ENCODE data around the gene RBMX2. TPM values are rescaled to one million over a fixed set of nuclear protein-coding genes. Genes with fewer than 3 reads are reported as not detected.
A peak's percentile ranks its signal among the peaks of the same experiment; 100 is the strongest.
"Not testable (repeated sequence)": the region's sequence is repeated elsewhere in the genome, so short reads cannot be mapped to it uniquely, and the experiment has no call there.

The RBMX2 gene, protein sequence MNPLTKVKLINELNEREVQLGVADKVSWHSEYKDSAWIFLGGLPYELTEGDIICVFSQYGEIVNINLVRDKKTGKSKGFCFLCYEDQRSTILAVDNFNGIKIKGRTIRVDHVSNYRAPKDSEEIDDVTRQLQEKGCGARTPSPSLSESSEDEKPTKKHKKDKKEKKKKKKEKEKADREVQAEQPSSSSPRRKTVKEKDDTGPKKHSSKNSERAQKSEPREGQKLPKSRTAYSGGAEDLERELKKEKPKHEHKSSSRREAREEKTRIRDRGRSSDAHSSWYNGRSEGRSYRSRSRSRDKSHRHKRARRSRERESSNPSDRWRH
- total RNA-seq, result 19.7 TPM

DNA sequence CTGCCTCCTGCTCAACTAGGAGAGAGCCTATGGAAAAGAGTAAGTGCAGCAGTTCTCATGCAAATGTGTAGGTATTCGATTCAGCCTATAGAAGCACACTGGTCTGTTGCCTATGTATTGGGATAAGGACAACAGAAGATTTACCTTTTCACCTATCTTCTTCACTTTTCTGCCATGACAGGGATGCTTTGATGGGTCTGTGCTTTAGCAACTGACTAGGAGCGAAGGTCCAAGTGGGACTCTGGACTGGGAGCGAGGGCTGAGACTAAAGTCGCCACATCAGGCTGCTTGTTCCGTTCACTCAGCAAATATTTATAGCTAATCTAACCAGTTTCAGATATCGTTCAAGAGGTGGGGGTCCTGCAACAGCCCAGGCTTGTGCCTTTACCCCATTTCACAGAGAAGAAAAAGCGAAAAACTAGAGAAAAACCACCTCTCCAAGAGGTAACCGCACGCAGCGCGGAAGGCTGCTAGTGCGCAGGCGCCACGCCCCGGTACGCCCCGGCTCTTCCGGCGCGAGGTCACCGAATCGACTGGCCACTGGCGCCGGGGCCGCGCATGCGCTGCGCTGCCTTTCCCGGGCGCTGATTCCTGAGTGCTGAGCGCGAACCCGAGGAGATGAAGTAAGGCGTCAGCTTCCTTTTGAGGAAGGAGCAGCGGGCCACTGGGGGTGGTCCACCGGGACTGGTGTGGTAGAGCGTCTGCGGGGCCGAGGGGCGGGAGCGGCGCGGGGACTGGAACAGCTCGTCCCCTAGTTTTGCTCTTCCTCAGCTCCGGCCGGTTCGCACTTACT lies at the start of gene RBMX2:
Gene RBMX2, plus strand, starts transcription at position 573 of the 793 bp plus-strand sequence. Its CDS starts 46 bp downstream, at position 619.
- Histone ChIP-seq H3K4me1 (ENCODE audit: insufficient read depth, low read length) (peaks cover 8% of the 10 kb centered on the region), H3K27me3 (ENCODE audit: insufficient read depth, low read length) (no peaks in the 10 kb centered on the region), H3K4me3 (ENCODE audit: low read length) (peak within 1 kb of the TSS; percentile 83), H3K9me3 (ENCODE audit: low read depth, low read length) (no peaks in the 10 kb centered on the region)

DNA sequence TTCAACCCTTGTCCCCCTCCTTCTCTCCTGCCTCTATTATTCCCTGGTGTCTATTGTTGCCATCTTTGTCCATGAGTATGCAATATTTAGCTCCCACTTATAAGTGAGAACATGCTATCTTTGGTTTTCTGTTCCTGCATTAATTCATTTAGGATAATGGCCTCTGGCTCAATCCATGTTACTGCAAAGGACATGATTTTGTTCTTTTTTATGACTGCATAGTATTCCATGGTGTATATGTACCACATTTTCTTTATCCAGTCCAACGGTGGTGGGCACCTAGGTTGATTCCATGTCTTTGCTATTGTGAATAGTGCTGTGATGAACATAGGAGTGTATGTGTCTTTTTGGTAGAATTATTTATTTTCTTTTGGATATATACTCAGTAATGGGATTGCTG lies 49.7 kb upstream of the RBMX2 start:
- not testable (repeated sequence) for H3K9me3 ChIP-seq (ENCODE audit: low read depth, low read length); H3K4me1 ChIP-seq (ENCODE audit: insufficient read depth, low read length); H3K4me3 ChIP-seq (ENCODE audit: low read length); H3K27me3 ChIP-seq (ENCODE audit: insufficient read depth, low read length)

DNA sequence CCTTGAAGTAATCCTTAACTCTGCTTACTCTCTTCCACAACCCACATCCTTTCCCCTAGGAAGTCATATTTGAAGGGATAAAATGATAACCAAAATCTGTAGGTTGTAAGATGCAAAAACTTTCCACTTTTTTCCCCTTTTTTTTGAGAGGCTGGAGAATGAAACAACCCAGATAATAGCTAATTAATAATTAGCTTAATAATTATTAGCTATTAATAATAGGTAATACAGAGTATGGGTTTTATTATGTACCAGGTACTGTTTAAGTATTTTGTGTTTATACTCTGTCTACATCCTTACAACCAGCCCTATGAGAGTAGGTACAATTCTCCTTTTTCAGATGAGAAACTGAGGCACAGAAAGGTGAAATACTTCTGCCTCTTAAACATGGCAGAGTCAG lies 25.7 kb upstream of the RBMX2 start:
- no peak overlapping the region for H3K4me3 ChIP-seq (ENCODE audit: low read length)

DNA sequence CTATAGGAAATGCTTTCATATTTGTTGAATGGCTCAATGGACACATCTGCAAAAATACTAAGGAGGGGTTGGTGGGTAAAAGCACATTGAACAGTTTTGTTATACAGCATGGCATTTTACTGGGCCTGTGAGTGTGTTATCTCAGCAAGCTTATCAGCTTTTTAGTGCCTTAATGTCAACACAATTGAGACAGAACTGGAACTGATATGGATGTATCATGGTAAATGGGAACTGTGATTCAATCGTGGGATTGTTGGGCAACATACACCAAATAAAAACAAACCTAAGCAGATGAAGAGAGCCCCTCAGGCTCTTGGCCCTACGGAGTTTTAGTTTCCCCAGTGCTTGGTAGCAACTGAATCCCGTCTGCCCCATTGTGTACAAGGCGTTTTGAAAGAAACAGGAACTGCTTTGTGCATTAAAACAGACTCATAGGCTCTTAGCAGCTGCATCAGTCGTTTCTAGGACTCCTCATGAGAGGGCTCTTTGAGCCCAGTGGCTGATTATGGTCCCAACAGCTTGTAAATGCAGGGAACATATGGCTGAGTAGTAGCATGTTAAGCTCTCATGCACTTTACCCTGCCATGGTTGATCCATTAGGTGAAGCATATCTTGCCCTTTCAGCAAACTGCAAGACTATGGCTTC lies 23.6 kb upstream of the RBMX2 start:
- Histone ChIP-seq H3K9me3 (ENCODE audit: low read depth, low read length) (no peaks in the 10 kb centered on the region), H3K27me3 (ENCODE audit: insufficient read depth, low read length) (no peaks in the 10 kb centered on the region), H3K4me1 (ENCODE audit: insufficient read depth, low read length) (no peaks in the 10 kb centered on the region), H3K4me3 (ENCODE audit: low read length) (no peak overlapping the region)

More for the DNA sequence above, 25.7 kb upstream of the RBMX2 start:
- Histone ChIP-seq H3K27me3 (ENCODE audit: insufficient read depth, low read length) (no peaks in the 10 kb centered on the region), H3K4me1 (ENCODE audit: insufficient read depth, low read length) (no peaks in the 10 kb centered on the region), H3K9me3 (ENCODE audit: low read depth, low read length) (no peaks in the 10 kb centered on the region)

DNA sequence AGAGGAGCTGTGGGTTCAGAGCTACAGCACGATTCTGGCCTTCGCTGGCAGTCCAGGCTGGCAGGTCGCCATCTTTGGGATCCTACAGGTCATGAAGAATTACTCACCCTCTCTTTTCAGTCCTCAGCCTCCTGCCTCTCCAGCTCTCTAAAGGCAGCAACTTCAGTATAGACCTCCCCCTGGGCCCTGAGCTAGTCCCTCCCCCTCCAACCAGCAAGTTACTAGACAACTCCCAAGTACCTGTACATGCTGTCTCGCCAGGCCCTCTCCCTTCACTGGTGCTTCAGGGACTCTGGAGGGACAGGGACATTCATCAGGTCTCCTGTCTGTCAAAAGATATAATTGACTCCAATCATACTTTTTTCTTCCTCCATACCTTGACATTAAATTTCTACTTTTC lies 16.3 kb upstream of the RBMX2 start, which contains the start of gene GPR119:
Gene GPR119, minus strand, starts transcription at position 155 of the 400 bp plus-strand sequence. CDS start 227 bp downstream, outside the sequence.
- Histone ChIP-seq H3K9me3 (ENCODE audit: low read depth, low read length) (no peaks in the 10 kb centered on the region), H3K4me1 (ENCODE audit: insufficient read depth, low read length) (no peaks in the 10 kb centered on the region), H3K4me3 (ENCODE audit: low read length) (no peak within 1 kb of the TSS), H3K27me3 (ENCODE audit: insufficient read depth, low read length) (no peaks in the 10 kb centered on the region)

DNA sequence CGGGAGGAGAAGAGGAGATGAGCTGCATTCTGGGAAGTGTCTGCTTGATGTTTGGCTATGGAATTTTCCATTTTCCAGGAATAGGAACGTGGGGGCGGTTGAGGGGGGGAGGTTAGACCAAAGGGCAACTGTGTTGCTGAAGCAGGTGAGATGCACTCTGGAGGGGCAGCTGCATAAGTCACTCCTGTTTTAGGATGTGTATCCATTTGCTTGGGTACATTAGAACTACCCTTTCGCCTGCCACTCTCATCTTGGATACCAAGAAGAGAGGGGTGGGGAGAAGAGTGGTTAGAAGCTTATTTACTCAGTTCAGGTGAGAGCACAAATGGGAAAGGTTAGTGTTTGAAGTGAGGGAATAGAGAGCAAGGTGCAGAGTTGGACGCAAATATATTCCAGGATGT lies 15.4 kb upstream of the RBMX2 start:
- Histone ChIP-seq H3K9me3 (ENCODE audit: low read depth, low read length) (no peaks in the 10 kb centered on the region), H3K4me1 (ENCODE audit: insufficient read depth, low read length) (no peaks in the 10 kb centered on the region), H3K4me3 (ENCODE audit: low read length) (no peak overlapping the region), H3K27me3 (ENCODE audit: insufficient read depth, low read length) (no peaks in the 10 kb centered on the region)

DNA sequence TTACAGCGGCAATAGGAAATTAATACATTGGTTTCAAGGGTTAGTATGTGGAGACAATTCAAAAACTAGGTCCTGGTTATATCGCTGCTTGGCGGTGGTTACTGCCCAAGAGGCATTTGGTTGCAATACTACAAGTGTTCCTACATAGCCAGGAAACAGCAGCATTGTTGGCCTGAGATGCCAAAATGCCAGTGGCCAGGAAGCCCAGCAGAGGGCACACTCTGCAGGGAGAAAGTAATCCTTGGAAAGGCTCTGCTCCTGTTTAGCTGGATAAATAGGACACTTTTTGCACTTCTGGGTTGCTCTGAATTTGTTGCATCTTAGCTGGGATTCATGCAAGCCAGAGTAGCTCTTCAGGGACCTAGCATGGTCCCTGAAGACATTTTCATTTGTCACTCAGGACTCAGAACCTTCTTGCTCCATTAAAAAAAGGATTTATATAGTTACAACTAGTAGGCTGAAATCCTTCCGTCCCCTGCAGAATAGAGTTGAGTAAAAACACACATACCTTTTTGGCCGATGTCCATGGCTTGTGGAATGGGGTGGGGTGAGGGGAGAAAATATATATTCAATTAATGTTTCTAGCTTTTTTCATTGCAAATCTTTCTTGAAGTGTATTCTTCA lies 8.2 kb upstream of the RBMX2 start:
- Histone ChIP-seq H3K27me3 (ENCODE audit: insufficient read depth, low read length) (no peaks in the 10 kb centered on the region), H3K9me3 (ENCODE audit: low read depth, low read length) (no peaks in the 10 kb centered on the region), H3K4me3 (ENCODE audit: low read length) (no peak overlapping the region), H3K4me1 (ENCODE audit: insufficient read depth, low read length) (no peaks in the 10 kb centered on the region)

DNA sequence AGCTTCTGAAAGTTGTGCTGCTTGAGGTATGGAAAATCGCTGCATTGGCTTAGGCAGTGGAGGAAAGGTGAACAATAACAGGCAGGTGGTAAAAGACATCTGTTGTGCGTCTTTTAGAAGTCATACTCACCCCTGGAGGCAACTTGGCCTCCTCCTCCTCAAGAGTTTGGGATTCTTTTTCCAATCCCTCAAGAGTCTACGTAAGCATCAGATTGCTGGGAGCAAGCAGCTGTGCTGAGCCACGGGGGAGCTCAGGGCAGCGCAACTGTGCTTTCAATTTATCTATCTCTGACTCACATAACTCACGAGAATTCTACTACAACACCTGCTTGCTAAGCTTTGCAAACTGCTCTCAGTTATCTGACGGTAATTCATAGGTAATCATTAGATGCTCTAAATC lies 6.4 kb upstream of the RBMX2 start:
- Histone ChIP-seq H3K9me3 (ENCODE audit: low read depth, low read length) (no peaks in the 10 kb centered on the region), H3K4me3 (ENCODE audit: low read length) (no peak overlapping the region), H3K27me3 (ENCODE audit: insufficient read depth, low read length) (no peaks in the 10 kb centered on the region), H3K4me1 (ENCODE audit: insufficient read depth, low read length) (no peaks in the 10 kb centered on the region)

DNA sequence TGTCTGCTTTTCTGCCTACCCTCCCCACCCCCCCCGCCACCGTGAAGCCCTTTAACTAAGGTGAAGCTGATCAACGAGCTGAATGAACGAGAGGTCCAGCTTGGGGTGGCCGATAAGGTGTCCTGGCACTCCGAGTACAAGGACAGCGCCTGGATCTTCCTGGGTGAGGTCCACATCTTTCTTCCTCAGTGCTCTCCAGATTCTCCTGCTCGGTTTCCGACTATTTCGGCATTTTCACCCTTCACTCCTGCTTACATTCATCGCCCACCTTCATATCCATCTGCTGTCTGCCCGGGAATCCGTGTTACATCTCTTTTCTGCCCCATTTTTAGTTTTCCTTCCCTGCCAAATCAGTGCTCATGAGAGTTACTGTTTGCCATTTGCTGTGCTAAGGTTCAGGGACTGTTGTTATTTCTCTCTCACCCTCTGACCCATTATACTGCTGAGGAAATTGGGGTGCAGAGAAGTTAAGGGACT lies 459 bp downstream of the RBMX2 start:
- no peaks in the 10 kb centered on the region for H3K9me3 ChIP-seq (ENCODE audit: low read depth, low read length)
- H3K27me3 ChIP-seq (ENCODE audit: insufficient read depth, low read length), result no peaks in the 10 kb centered on the region
- peak overlapping the region; percentile 83 for H3K4me3 ChIP-seq (ENCODE audit: low read length)
- H3K4me1 ChIP-seq (ENCODE audit: insufficient read depth, low read length), result peaks cover 8% of the 10 kb centered on the region

DNA sequence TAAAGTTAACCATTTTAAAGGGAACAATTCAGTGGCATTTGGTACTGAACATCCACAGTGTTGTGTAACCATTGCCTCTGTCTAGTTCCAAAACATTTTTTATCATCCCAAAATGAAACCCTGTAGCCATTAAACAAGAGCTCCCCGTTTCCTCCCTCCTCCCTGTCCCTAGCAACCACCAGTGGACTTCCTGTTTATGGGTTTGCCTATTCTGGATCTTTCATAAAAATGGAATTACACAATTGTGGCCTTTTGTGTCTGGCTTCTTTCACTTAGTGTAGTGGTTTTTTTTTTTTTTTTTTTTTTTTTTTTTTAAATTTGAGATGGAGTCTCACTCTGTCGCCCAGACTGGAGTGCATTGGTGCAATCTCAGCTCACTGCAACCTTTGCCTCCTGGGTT lies 11.6 kb downstream of the RBMX2 start:
- Histone ChIP-seq H3K27me3 (ENCODE audit: insufficient read depth, low read length) (no peaks in the 10 kb centered on the region), H3K9me3 (ENCODE audit: low read depth, low read length) (no peaks in the 10 kb centered on the region), H3K4me1 (ENCODE audit: insufficient read depth, low read length) (no peaks in the 10 kb centered on the region), H3K4me3 (ENCODE audit: low read length) (no peak overlapping the region)

DNA sequence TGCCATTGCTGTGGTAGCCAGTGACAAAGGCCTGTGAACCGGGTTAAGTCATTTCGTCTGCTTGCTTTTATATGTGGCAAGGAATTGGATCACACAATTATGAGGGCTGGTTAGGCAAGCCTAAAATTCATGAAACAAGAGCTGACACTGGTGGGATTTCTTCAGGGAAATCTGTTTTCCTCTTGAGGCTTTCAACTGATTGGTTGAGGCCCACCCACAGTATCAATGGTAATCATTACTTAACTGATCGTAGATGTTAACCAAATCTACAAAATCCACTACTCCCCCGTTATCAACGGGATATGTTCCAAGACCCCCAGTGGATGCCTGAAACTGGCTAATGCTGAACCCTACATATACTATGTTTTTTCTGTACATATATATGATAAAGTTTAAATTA lies 13.0 kb downstream of the RBMX2 start:
- no peaks in the 10 kb centered on the region for H3K27me3 ChIP-seq (ENCODE audit: insufficient read depth, low read length)
- no peak overlapping the region for H3K4me3 ChIP-seq (ENCODE audit: low read length)
- no peaks in the 10 kb centered on the region for H3K9me3 ChIP-seq (ENCODE audit: low read depth, low read length)
- no peaks in the 10 kb centered on the region for H3K4me1 ChIP-seq (ENCODE audit: insufficient read depth, low read length)

DNA sequence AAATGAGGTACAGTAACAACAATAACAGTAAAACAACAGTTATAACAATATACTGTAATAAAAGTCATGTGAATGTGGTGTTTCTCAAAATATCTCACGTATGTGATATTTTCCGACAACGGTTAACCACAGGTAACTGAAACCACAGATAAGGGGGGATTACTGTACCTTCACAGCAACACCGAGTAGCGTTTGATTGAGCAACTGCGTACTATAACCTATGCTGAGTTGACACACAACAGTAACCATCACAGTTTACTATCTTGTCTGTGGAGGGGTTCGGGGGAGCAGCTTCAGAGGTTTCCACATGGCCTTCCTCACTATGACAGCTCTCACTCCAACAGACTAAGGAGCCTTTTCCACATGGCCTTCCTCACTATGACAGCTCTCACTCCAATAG lies 13.4 kb downstream of the RBMX2 start:
- no peaks in the 10 kb centered on the region for H3K4me1 ChIP-seq (ENCODE audit: insufficient read depth, low read length)

DNA sequence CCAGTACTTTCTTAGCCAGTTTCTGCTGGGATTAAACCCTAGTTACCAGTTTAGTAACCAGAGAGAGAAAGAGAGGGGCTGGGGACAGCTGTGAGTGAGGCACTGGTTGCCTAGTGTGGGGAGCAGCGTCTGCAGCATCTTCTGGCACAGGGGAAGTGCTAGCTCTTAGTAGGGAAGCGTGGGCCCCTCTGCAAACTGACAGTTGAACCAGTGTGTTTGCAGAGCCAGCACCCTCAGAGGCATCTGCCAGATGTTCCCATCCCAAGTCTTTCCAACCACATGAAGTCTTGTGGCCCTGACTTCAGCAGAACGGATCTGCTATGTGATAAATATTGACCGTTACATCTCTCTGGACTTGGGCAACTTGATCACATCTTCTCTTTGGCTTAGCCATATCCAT lies 15.0 kb downstream of the RBMX2 start:
- H3K9me3 ChIP-seq (ENCODE audit: low read depth, low read length), result no peaks in the 10 kb centered on the region
- H3K27me3 ChIP-seq (ENCODE audit: insufficient read depth, low read length), result no peaks in the 10 kb centered on the region
- H3K4me3 ChIP-seq (ENCODE audit: low read length), result no peak overlapping the region
- H3K4me1 ChIP-seq (ENCODE audit: insufficient read depth, low read length), result no peaks in the 10 kb centered on the region

More for the DNA sequence above, 13.4 kb downstream of the RBMX2 start:
- Histone ChIP-seq H3K9me3 (ENCODE audit: low read depth, low read length) (no peaks in the 10 kb centered on the region), H3K27me3 (ENCODE audit: insufficient read depth, low read length) (no peaks in the 10 kb centered on the region), H3K4me3 (ENCODE audit: low read length) (no peak overlapping the region)

DNA sequence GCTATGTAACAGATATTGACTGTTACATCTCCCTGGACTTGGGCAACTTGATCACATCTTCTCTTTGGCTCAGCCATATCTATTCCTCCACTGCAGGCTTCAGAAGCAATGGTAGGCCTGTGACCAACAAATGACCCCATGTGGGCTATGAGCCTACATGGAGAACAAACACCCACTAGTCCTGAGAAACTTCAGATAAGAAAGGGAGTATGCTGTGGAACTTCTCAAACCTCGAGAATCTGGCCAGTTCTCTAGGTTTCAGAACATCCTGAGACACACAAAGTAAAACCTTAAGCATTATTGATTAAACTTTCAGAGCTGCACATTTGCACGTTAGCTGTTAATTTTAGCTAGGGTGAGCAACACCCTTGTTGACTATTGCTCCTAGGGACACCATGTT lies 16.3 kb downstream of the RBMX2 start:
- Histone ChIP-seq H3K4me1 (ENCODE audit: insufficient read depth, low read length) (no peaks in the 10 kb centered on the region), H3K27me3 (ENCODE audit: insufficient read depth, low read length) (no peaks in the 10 kb centered on the region), H3K4me3 (ENCODE audit: low read length) (no peak overlapping the region), H3K9me3 (ENCODE audit: low read depth, low read length) (no peaks in the 10 kb centered on the region)

DNA sequence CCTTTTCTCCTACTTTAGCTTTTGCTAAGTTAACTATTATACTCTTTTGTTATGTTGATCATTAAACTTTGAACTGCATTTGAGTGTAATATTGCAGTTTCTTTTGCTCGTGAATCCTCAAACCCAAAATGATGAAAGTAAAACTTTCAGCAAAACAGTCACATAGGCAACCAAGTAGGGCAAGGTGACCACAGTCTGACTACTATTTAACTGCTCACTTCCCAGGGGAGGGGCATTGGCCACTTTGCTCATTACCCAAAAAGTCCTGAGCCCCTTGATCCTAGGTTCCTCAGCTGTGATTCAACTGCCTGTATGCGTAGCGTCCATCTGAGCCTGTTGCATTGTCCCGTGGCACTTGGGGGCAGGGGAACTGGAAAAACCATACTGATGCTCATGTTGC lies 17.0 kb downstream of the RBMX2 start:
- Histone ChIP-seq H3K4me1 (ENCODE audit: insufficient read depth, low read length) (no peaks in the 10 kb centered on the region), H3K27me3 (ENCODE audit: insufficient read depth, low read length) (no peaks in the 10 kb centered on the region), H3K4me3 (ENCODE audit: low read length) (no peak overlapping the region), H3K9me3 (ENCODE audit: low read depth, low read length) (no peaks in the 10 kb centered on the region)

All from mononuclear cell (primary cell).